Stimulated activated CD4-positive, alpha-beta T cell treated with anti-CD3 and anti-CD28 coated beads, Interleukin-2, amount 100 ng/mL, for 48 hours (primary cell): ENCODE measurements around the gene PRKCZ.

Experiments
- DNase-seq, 2 donors: peaks; one replicate each; pipeline ENCODE4 v3.0.0-alpha.2; 2020

Gene PRKCZ

DNA sequence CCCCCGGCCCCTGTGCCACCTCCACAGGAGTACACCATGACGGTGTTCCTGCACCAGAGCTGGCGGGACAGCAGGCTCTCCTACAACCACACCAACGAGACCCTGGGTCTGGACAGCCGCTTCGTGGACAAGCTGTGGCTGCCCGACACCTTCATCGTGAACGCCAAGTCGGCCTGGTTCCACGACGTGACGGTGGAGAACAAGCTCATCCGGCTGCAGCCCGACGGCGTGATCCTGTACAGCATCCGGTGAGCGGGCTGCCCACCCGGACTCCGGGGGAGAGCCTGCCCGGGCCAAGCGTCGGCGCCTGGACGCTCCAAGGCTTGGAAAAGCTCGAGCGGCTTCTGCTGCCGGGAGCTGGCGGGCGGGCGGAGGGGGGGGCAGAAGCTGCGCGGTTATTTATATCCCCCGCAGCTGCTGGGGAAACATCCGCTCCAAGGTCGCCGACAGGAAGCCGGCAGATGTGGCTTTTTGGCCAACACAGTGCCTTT, 24.7 kb upstream of the PRKCZ start:
- DNase-seq, result no peak

DNA sequence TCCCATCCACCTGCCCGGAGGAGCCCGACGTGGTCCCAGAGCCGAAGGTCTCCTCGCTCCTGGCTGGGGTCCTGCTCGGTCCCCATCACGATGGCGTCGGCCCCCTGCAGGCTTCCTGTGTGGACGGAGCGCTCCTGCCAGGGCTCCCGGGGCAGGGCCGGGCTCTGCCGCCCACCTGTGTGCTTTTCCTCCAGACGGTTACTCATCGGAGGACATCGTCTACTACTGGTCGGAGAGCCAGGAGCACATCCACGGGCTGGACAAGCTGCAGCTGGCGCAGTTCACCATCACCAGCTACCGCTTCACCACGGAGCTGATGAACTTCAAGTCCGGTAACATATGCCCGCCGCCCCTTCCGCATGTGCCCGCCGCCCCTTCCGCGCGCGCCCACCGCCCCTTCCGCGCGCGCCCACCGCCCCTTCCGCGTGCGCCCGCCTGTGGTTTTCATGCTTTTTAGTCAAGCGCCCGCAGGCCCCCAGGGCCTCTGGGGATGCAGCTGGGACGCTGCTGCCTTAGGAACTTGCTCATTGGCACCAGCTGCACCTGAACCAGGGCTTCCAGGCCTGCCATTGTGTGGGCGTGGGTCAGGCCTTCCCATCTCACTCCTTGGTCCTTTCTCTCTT, 22.1 kb upstream of the PRKCZ start:
- DNase-seq, result no peak

GRCh38 chr1:2028870-2029560, 21.2 kb upstream of the PRKCZ start:
- DNase-seq, result no peak

DNA sequence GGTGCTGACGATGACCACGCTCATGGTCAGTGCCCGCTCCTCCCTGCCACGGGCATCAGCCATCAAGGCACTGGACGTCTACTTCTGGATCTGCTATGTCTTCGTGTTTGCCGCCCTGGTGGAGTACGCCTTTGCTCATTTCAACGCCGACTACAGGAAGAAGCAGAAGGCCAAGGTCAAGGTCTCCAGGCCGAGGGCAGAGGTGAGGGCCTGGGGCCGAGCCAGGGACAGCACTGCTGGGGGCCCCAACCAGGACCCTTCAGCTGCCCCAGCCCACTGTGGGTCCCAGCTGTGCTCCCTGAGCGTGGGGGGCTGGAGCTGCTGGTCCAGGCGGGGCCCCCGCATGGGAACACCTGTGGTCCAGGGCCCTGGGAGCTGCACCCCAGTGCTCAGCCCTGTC, 20.6 kb upstream of the PRKCZ start:
- DNase-seq, result no peak

DNA sequence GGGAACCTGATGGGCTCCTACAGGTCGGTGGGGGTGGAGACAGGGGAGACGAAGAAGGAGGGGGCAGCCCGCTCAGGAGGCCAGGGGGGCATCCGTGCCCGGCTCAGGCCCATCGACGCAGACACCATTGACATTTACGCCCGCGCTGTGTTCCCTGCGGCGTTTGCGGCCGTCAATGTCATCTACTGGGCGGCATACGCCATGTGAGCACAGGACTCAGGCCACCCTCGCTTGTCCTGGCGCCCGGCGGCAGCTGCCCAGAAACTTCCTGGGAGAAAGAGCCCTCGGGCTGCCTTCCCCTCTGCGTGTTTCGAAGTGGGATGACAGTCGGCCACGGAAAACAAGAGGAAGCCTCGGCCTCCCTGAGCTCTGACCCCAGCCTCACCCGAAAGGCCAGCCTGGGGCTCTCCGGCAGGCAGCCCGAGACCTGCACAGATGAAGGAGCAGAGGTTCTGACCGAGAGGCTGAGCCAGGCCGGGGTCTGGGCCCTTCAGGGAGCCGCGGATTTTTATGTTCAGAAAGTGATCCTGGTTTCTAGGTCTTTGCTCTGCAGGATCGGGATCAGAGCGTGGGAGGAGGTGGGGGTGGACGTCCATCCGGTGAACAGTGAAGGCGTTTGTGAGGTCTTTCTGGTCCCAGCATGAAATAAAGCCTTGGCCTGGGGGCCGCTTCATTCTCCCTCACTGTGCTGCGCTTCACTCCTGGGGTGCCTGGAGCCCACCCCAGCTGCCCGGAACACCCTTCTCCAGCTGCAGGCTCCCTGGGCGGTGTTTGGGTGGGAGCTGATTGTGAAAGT, 19.9 kb upstream of the PRKCZ start:
- DNase-seq, result no peak

GRCh38 chr1:2031546-2032540, 18.4 kb upstream of the PRKCZ start:
- no peak for DNase-seq

GRCh38 chr1:2032737-2033136, 17.5 kb upstream of the PRKCZ start:
- no peak for DNase-seq

- no peak for DNase-seq
Observed at GRCh38 chr1:2033165-2033564, 17.0 kb upstream of the PRKCZ start.

GRCh38 chr1:2036287-2036686, 13.9 kb upstream of the PRKCZ start:
- DNase-seq, result no peak

- no peak for DNase-seq
Observed at GRCh38 chr1:2037314-2037979, 12.8 kb upstream of the PRKCZ start.

- DNase-seq, result no peak
Observed at GRCh38 chr1:2038229-2038628, 12.0 kb upstream of the PRKCZ start.

GRCh38 chr1:2039251-2039650, 11.0 kb upstream of the PRKCZ start:
- DNase-seq, result no peak

GRCh38 chr1:2041305-2041704, 8.9 kb upstream of the PRKCZ start:
- DNase-seq, result no peak

- DNase-seq, result no peak
Observed at GRCh38 chr1:2041887-2042286, 8.3 kb upstream of the PRKCZ start.

DNA sequence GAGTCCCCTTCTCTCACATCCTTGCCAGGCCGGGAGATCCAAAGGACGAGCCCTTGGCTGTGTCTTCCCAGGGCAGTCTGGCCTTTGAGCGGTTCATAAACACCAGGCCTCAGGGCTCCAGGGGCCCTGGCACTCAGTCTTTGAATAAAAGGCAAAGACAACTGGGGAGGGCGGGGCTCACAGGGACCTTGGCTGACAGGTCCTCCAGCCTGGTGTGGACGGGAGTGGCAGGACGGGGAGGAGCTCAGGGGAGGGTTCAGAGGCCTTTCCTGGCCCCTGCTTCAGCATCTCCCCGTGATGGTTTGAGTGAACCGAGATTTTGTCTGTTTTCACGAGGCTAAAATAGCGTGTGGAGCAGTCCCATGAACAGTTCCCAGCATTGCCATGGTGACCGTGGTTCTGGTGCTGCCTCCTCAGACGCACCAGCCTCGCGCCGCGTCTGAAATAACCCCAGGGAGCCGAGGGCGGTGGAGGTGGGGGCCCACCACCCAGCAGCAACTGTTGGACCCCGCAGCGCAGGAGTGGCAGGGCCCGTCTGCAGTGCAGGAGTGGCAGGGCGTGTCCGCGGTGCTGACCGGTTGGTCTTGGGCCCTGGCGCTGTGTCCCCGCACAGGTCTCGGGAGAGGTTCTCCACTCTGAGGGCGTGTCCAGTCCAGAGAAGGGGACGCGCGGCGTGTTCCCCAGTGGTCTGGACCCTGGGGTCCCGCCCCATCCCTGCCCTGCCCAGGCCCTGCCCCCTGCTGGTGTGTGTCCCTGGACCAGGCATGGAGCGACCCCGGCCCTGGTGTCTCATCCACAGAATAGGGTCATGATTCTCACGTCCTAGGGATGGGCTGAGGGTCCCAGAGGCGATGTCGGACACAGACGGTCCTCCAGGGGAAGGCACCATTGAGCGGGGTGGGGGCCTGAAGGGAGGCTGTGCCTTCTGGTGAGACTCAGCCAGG, 7.1 kb upstream of the PRKCZ start:
- DNase-seq, result no peak

DNA sequence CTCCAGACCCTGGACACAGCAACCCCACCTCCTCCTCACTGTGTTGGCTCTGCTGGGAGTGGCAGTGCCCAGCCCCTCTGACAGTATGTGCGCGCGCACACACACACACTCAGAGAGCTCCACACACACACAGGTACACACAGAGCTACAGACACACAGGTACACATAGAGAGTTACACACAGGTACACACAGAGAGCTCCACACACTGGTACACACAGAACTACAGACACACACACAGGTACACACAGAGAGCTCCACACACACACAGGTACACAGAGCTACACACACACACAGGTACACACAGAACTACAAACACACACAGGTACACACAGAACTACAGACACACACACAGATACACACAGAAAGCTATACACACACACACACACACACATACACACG, 6.3 kb upstream of the PRKCZ start:
- DNase-seq, result no peak

DNA sequence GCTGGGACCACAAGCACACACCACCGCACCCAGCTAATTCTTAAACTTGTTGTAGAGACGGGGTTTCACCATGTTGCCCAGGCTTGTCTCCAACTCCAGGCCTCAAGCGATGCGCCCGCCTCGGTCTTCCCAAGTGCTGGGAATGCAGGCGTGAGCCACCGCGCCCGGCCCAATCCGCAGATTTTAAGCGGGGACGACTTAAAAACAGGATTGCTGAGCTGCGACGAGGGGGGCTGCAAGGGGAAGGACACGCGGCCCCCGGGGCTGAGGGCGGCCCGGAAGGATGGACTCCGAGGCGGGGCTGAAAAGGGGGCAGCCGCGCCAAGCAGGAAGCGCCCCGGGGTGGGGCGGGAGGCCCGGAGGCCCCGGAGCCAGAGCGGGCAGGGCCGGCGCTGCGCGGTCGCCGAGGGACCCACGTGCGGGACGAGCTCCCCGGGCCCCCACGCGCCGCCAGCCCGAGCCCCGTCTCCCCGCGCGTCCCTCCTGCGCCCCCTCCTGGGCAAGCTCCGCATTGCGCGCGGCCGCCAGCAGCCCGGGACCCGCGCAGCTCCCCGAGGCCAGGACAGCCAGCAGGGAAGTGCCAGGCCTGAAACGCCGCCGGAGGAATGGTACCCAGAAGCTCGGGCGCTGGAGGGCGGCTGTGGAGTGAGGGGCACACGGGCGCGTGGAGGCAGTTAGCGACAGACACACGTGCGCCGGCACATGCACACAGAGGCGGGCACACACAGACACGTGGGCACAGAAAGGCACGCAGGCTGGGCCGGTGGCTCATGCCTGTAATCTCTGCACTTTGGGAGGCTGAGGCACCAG, 5.5 kb upstream of the PRKCZ start:
- DNase-seq, result peak; percentile 78 to 88

- no peak for DNase-seq
Observed at GRCh38 chr1:2045468-2046173, 4.6 kb upstream of the PRKCZ start.

- peak; percentile 41 to 53 for DNase-seq
Observed at GRCh38 chr1:2046174-2046917, 3.9 kb upstream of the PRKCZ start.
